ENCODE measurements around the gene FGR.
"Not testable (repeated sequence)": the region's sequence is repeated elsewhere in the genome, so short reads cannot be mapped to it uniquely, and the experiment has no call there.

FGR gene

DNA sequence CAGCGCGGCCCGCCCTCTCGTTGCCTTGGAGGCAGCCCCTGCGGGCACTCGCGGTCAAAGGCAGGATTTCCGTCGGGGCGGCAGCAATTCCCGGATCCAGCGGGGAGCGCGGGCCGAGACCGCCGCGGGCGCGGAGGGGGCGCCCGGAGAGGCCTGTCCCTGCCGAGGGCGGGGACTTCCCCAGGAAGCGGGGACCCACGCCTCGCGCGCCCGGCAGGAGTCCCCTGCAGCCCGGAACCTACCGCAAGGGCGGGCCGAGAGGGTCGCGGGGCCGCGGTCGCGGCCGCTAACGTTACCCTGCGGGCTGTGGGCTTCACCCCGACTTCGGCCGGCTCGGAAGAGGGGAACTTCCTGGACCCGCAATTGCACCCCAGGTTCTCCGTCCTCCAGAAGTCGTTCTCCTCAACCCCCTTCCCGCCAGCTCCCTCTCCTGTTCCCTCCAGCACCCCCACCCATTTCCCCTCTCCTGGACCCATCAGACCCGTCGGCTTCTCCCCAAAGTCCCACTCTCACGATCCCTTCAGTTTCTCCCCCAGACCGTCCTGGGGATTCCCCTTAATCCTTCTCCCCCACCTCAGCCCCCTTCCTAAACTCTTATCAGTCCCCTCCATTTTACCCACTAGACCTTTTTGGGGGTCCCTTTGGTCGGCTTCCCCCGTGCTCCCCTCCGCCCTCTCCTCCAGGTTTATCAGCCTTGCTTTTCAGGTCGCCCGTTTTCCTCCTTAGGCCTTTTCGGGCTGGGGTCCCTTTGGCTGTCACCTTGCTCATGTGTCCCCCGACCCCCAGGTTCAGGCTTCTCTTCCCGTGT, 604 bp downstream of the FGR start:
- Mint-ChIP-seq H3K36me3 (no peaks in the 10 kb centered on the region), H3K9me3 (no peaks in the 10 kb centered on the region), H3K4me3 (peak overlapping the region; percentile 91), H3K4me1 (peaks cover 55% of the 10 kb centered on the region), H3K27ac (peak overlapping the region; percentile 97), H3K27me3 (no peaks in the 10 kb centered on the region)
- ATAC-seq (ENCODE audit: low read depth) (peak; percentile 17), DNase-seq (ENCODE audit: low spot score in 2 of 2) (no peak)

DNA sequence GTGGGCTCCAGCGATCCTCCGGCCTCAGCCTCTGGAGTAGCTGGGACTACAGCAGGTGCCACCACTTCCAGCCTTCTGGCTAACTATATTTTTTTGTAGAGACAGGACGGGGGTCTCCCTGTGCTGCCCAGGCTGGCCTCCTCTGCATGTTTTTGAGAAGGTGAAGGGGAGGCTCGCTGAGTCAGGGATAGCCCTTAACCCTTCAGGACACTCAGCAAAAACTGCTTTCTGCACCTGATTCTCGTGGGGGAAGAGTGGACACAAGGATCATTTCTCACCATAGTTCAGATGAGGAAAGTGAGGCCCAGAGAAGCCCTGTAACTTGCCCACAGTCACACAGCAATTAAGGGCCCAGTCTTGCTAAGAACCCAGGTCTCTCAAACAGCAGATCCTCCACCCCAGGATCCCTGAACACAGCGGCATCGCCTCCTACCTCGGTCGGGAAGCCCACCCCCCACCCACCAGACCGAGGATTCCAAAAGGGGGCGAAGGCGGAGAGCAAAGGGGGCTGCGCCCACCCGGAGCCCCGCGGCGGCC, 1.3 kb downstream of the FGR start:
- Mint-ChIP-seq H3K4me3 (peak overlapping the region; percentile 71), H3K4me1 (peaks cover 62% of the 10 kb centered on the region), H3K27me3 (no peaks in the 10 kb centered on the region), H3K9me3 (no peaks in the 10 kb centered on the region), H3K27ac (peak overlapping the region; percentile 88), H3K36me3 (no peaks in the 10 kb centered on the region)
- no peak for ATAC-seq (ENCODE audit: low read depth)
- DNase-seq (ENCODE audit: low spot score in 2 of 2): no peak

DNA sequence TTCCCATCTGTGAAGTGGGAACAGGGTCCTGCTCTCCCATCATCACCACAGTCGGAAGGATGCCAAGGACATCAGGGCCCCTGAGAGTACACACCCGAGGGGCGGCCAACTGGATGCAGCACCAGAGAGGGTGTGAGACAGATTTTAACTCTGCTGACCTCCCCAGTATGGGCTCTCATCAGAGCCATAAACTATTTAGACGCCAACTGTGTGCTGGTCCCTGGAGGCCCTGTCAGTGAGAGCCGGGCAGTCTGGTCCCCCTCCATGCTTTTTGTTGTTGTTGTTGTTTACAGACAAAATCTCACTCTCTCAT, 1.7 kb downstream of the FGR start:
- Mint-ChIP-seq H3K36me3 (no peaks in the 10 kb centered on the region), H3K9me3 (no peaks in the 10 kb centered on the region), H3K27me3 (no peaks in the 10 kb centered on the region), H3K4me3 (peak overlapping the region; percentile 71), H3K4me1 (peaks cover 65% of the 10 kb centered on the region), H3K27ac (peak overlapping the region; percentile 88)
- no peak for DNase-seq (ENCODE audit: low spot score in 2 of 2)
- ATAC-seq (ENCODE audit: low read depth): no peak

DNA sequence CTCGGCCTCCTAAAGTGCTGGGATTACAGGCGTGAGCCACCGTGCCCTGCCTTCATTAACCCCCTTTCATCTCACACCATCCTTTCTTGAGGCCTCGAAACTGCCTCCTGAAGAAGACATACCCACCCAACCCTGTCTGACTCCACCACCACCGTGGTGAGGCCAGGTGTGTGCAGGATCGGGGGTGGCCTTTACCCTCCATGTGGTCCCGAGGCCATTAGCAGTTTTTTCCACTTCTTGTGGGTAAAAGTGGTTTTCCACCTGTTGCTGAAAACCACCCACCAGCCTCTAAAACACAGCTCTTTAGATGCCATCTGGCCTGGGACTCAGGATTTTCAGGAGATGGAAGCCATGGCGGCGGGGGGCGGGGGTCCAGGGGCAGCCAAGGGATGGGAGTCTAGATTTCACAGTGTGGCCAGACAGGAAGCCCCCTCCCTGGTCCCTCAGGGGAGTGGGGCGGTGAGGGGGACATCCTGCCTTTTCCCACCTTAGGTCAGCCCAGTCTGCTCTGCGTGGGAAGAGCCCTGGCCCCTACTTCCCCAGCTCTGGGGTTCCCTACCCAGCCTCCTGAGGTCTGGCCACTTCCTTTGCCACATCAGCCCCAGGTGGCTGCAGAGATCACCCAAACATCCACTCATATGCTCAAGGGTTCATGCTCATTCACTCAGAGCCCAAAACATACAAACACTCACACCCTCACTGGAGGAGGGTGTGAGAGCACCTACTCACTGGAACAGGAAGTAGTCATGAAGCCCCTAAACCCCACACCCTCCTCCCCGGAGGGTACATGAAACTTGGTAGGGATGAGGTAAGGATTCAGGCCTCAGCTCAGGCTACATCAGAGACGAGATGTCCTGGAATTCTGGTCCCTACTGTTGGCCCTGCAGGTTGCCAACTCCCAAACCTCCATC, 2.3 kb downstream of the FGR start:
- ATAC-seq (ENCODE audit: low read depth): peak; percentile 22
- H3K27me3 Mint-ChIP-seq: no peaks in the 10 kb centered on the region
- no peaks in the 10 kb centered on the region for H3K9me3 Mint-ChIP-seq
- H3K4me1 Mint-ChIP-seq: peaks cover 62% of the 10 kb centered on the region
- H3K36me3 Mint-ChIP-seq: no peaks in the 10 kb centered on the region
- DNase-seq (ENCODE audit: low spot score in 2 of 2): no peak
- H3K27ac Mint-ChIP-seq: peak overlapping the region; percentile 88
- peak overlapping the region; percentile 73 for H3K4me3 Mint-ChIP-seq

DNA sequence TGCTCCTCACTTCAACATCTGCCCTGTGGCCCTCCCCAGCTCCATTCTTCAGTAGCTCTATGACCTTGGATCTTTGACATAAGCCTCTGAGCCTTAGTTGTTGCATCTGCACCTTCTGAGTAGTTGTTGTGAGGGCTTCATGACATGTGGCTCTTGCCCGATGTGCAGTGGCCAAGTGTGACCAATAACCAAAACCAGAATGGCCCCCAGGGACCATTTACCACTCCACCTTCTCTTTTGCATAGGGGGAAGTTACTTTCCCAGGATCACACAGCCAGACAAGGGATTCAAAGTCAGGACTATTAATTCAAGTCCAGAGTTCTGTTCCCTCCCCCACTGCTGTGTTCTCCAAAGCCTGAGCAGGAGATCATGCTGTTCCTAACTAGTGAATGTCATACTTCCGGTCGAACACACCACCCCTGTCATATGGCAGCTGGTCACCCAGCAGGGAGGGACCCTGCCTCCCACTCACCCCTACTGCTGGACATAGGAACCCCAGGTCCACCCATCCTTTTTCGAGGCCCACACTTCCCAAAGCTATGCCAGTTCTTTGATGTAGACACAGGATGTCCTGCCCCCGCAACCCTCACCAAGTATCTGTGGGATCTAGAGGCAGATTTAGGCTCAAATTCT, 4.0 kb downstream of the FGR start:
- Mint-ChIP-seq H3K4me1 (peaks cover 61% of the 10 kb centered on the region), H3K27ac (peak overlapping the region; percentile 88), H3K36me3 (no peaks in the 10 kb centered on the region)

DNA sequence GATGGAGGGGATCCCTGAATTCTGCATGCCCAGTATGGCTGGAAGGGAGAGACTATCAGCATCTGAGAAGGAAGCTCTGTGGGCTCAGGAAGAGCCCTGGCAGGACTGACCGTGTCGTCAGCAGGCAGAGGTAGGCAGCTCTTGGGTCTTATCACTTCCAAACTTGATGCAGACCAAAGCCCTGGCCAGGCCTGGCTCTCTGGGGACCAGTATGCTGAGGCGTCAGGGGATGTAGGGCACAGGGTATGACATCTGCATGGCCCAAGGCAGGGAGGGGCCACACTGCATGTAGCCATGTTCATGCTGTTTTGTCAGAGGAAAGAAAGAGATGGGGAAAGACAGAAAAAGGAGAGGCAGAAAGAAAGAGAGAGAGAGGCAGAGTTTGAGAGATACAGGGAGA, 6.3 kb downstream of the FGR start:
- ATAC-seq (ENCODE audit: low read depth) (no peak), DNase-seq (ENCODE audit: low spot score in 2 of 2) (no peak)
- Mint-ChIP-seq H3K4me3 (peak overlapping the region; percentile 1), H3K36me3 (no peaks in the 10 kb centered on the region), H3K4me1 (peaks cover 54% of the 10 kb centered on the region), H3K27me3 (no peaks in the 10 kb centered on the region), H3K9me3 (no peaks in the 10 kb centered on the region), H3K27ac (peak overlapping the region; percentile 2)

More for the DNA sequence above, 4.0 kb downstream of the FGR start:
- ATAC-seq (ENCODE audit: low read depth): no peak
- H3K9me3 Mint-ChIP-seq: no peaks in the 10 kb centered on the region
- peak overlapping the region; percentile 73 for H3K4me3 Mint-ChIP-seq
- no peak for DNase-seq (ENCODE audit: low spot score in 2 of 2)
- H3K27me3 Mint-ChIP-seq: no peaks in the 10 kb centered on the region

DNA sequence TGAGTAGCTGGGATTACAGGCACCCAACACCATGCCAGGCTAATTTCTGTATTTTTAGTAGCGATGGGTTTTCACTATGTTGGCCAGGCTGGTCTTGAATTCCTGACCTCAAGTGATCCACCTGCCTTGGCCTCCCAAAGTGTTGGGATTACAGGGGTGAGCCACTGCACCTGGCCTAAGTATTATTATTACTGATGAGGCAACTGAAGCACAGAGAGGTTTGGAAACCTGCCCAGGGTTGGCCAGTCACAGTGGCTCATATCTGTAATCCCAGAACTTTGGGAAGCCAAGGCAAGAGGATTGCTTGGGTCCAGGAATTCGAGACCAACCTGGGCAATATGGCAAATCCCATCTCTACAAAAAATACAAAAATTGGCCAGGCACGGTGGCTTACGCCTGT, 7.3 kb downstream of the FGR start:
- DNase-seq (ENCODE audit: low spot score in 2 of 2); ATAC-seq (ENCODE audit: low read depth); H3K27ac Mint-ChIP-seq; H3K27me3 Mint-ChIP-seq; H3K36me3 Mint-ChIP-seq; H3K9me3 Mint-ChIP-seq; H3K4me3 Mint-ChIP-seq: not testable (repeated sequence)
- peaks cover 44% of the 10 kb centered on the region for H3K4me1 Mint-ChIP-seq

DNA sequence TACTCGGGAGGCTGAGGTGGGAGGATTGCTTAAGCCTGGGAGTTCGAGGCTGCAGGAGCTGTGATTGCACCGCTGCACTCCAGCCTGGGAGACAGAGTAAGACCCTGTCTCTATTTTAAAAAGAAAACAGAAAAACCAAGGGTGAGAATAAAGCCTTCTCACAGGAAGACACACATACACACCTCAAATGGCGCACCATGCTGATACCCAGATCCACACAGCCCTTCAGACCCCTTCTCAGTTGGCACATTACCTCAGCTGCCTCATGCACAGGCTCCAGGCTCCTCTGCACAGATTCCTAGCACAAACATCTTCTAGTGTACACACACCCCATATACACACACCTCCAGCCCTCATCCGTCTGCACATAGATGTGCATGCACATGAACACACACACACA, 7.9 kb downstream of the FGR start:
- no peaks in the 10 kb centered on the region for H3K9me3 Mint-ChIP-seq
- no peak overlapping the region for H3K4me3 Mint-ChIP-seq
- no peak for DNase-seq (ENCODE audit: low spot score in 2 of 2)
- peaks cover 1% of the 10 kb centered on the region for H3K36me3 Mint-ChIP-seq
- no peak for ATAC-seq (ENCODE audit: low read depth)
- no peaks in the 10 kb centered on the region for H3K27me3 Mint-ChIP-seq
- H3K27ac Mint-ChIP-seq: no peak overlapping the region
- H3K4me1 Mint-ChIP-seq: peaks cover 41% of the 10 kb centered on the region

DNA sequence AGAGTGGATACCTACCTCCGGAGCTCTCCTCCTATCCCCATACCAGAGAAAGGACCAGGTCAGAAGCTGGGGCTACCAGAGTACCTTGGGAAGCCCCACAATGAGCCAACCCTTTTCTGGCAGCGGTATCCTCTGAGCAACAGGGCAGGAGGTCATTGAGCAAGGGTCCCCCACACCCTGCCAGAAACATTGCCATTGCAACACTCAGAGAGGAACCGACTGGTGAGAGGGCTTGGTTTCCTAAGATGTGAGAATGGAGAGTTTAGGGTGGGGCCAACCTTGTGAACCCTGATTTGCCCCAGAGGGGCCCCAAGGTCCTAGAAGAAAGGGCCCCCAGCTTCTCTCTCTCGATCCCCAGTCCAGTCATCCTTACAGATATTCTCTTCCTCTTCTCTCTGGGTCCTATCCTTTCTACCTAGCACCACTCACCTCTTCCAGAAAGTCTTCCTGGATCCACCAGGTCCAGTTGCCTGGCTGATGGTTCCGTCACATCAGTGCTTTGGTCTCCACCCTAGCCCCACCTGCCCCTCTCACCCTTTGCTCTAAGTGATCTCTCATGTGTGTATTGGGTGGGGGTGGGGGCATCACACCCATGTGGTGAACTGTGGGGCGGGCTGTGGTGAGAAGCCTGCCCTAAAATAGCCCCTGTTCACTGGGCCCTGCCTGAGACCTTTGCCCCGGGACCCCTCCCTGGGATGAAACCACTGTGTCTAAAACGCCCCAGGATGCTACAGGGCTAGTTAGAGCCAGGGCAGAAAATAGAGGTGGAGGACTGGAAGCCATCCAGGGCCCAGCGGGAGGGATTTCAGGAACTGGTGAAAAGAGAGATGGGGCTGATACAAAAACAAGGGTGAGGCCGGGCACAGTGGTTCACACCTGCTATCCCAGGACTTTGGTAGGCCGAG, 8.7 kb downstream of the FGR start:
- ATAC-seq (ENCODE audit: low read depth) (peak; percentile 18), DNase-seq (ENCODE audit: low spot score in 2 of 2) (no peak)
- Mint-ChIP-seq H3K27ac (no peak overlapping the region), H3K36me3 (peaks cover 1% of the 10 kb centered on the region), H3K4me3 (no peak overlapping the region), H3K4me1 (peaks cover 34% of the 10 kb centered on the region), H3K9me3 (no peaks in the 10 kb centered on the region), H3K27me3 (no peaks in the 10 kb centered on the region)

DNA sequence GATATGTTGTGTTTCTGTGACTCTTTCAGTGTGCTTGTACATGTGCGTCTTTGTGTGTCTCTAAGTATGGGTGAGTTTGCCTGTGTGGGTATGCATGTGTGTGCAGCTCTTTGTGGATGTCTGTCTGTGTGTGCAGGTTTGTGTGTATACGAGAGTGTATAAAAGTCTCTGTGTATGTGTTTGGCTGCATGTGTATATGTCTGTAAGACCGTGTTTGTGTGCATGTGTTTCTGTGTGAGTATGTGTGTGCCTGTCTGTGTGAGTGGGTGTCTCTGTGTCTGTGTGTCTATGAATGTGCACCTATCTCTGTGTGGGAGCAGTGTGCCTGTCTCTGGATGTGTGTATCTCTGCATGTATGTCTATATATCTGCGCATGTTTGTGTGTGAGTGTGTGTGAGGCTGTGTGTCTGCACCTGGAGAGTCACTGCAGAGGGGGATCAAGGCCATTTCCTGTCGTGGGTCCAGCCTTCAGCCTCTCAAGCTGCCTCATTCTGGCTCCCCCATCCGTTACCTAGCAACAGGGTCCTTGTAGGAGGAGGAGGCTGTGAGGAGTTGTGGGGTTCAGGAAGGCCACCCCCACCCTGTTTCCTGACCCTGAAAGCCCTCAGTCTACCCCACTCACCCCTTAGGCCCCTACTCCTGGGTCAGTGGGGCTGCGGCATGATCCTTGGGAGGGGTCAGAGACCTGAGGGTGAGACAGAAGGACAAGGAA, 10.4 kb downstream of the FGR start:
- ATAC-seq (ENCODE audit: low read depth): no peak
- peaks cover 24% of the 10 kb centered on the region for H3K4me1 Mint-ChIP-seq

DNA sequence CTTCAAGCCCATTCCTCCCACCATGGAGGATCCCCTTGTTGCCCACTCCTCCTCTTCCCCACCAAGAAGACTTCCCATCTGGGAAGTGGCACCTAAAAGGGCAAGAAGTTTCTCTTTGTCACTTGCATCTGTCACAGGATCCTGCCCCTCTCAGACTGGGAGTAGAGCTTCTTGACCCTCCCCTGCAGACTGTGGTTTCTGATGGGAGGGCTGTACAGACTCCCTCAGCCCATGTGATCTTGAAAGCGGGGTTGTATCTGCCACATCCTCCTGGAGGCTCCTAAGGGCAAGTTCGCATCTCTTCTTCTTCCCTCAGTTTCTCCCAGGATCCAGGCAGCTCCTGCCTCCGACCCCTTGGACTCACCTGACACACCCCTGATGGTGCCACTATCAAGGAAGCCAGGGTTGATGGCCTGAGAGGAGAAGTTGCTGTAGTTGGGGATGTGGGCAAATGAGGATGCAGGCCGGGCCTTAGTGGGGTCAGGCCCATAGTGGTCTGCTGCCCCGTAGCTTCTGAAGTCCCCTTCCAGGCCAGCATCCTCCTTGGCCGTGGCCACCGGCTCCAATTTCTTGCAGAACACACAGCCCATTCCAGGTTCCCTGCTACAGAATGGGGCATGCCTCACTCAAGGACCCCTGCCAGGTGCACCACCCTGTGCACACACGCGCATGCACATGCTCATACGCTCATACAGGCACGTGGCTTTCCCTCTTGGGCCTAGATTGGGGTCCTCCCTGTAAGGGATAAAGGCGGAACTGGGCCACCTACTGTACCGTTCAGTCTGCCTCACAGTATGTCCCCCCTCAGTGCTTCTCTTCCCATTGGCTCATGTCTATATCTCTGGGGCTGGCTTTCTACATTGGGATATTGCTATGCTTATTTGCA, 11.4 kb downstream of the FGR start:
- ATAC-seq (ENCODE audit: low read depth) (no peak), DNase-seq (ENCODE audit: low spot score in 2 of 2) (no peak)
- Mint-ChIP-seq H3K4me1 (peaks cover 20% of the 10 kb centered on the region), H3K27me3 (no peaks in the 10 kb centered on the region), H3K27ac (no peak overlapping the region), H3K9me3 (no peaks in the 10 kb centered on the region), H3K36me3 (peaks cover 1% of the 10 kb centered on the region), H3K4me3 (no peak overlapping the region)

More for the DNA sequence above, 10.4 kb downstream of the FGR start:
- Mint-ChIP-seq H3K36me3 (peaks cover 1% of the 10 kb centered on the region), H3K9me3 (no peaks in the 10 kb centered on the region), H3K27ac (no peak overlapping the region), H3K27me3 (no peaks in the 10 kb centered on the region), H3K4me3 (no peak overlapping the region)
- no peak for DNase-seq (ENCODE audit: low spot score in 2 of 2)

DNA sequence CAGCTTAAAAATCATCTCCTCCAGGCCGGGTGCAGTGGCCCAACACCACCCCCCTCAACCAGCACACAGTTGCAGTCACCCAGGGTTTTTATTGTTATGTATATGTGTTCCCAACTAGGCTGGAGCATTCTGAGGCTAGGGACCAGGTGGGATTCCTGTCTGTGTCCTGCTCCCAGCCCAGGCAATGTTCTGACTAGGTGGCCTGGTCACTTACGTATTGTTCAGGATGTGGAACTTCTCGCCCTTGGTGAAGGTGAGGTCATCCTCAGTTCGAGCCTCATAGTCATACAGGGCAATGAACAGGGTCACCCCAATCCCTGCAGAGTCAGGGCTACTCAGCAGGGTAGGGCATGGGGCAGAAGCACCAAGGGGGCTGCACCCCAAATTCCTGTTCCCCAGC, 12.2 kb downstream of the FGR start:
- Mint-ChIP-seq H3K9me3 (no peaks in the 10 kb centered on the region), H3K4me1 (peaks cover 24% of the 10 kb centered on the region), H3K27ac (no peak overlapping the region), H3K27me3 (no peaks in the 10 kb centered on the region), H3K4me3 (no peak overlapping the region), H3K36me3 (peaks cover 1% of the 10 kb centered on the region)
- ATAC-seq (ENCODE audit: low read depth) (no peak), DNase-seq (ENCODE audit: low spot score in 2 of 2) (no peak)

All from memory B cell (primary cell).